Right cardiac atrium (tissue), 5 donors: ENCODE measurements around the gene SHC2. TPM values are rescaled to one million over a fixed set of nuclear protein-coding genes. Genes with fewer than 3 reads are reported as not detected.

Experiments
- ATAC-seq, 2 donors: fragments of 200-7000 bp; cut with Tn5 transposase; one replicate each; pipeline versions ENCODE4 v1.8.0 to v1.9.1; 2020; ENCODE audit warnings: moderate library complexity in 2 of 2, mild to moderate bottlenecking in 1 of 2
- DNase-seq, 3 donors: peaks; one replicate each; pipeline ENCODE4 v3.0.0-alpha.2; 2020
- H3K27ac ChIP-seq: one replicate; pipeline ENCODE4 v1.5.1; 2013; ENCODE audit warnings: mild to moderate bottlenecking, low read length, control low read depth, moderate library complexity
- H3K27me3 ChIP-seq: one replicate; pipeline ENCODE4 v1.6.1; 2013; ENCODE audit not compliant: control insufficient read depth, insufficient read depth
- H3K4me1 ChIP-seq: one replicate; pipeline ENCODE4 v1.6.1; 2013; ENCODE audit warnings: low read length; ENCODE audit not compliant: control insufficient read depth, insufficient read depth
- H3K4me3 ChIP-seq: one replicate; pipeline ENCODE4 v1.5.1; 2013; ENCODE audit warnings: low read length, control low read depth
- H3K9me3 ChIP-seq: one replicate; pipeline ENCODE4 v1.6.1; 2013; ENCODE audit warnings: low read length; ENCODE audit not compliant: control insufficient read depth
- WGBS: extraction: QIAGEN DNeasy Blood & Tissue Kit; methylation state at CpG from one replicate; pipeline ENCODE4 v1.1.7; 2013; 5-methylcytosine and 5-hydroxymethylcytosine counted together
- intact Hi-C, 4 donors: fragments of 100-400 bp; cut with DNase I; formaldehyde crosslinking; loops; one replicate each; pipeline versions ENCODE4 v1.11.0 to v1.14.0; 2022 to 2023
- polyA plus RNA-seq: library from polyadenylated mRNA; stranded (reverse); fragments of 200-250 nt; gene quantifications from one replicate; pipeline ENCODE4 v1.2.3, GENCODE V29; 2013
- total RNA-seq, 4 donors: library from RNA; stranded (reverse); fragmentation: NEBNext Ultra II Directional; extraction: Animal tissue kit (Norgen Biotek cat#: 25700); gene quantifications; one replicate each; pipeline ENCODE4 v1.2.1, GENCODE V29; 2021
- donor health status: healthy with polysubstance abuse.
- donor health status: DM: no; HTN: yes; CAD: no.
- donor health status: DM: no; HTN: no; CAD: no.
- donor health status: DM: no; HTN: yes; CAD: no; lungs with severe emphysema.
- donor health status: DM: yes; HTN: yes; CAD: no.

Gene SHC2
- total and polyA plus RNA-seq, 5 donors: 14.3 to 21.0 (median 17.7) TPM

GRCh38 chr19:480016-480855 lies 19.4 kb upstream of the SHC2 start:
- Histone ChIP-seq H3K27me3 (no peaks in the 10 kb centered on the region), H3K27ac (peak overlapping the region; percentile 63), H3K4me3 (peak overlapping the region; percentile 11), H3K9me3 (no peaks in the 10 kb centered on the region), H3K4me1 (no peaks in the 10 kb centered on the region)
- intact Hi-C loops: loop anchor here in 2 of 4 donors (5.0 to 10.0 kb wide), 2 partner anchors 85 to 88 kb away; no protein-coding TSS in a partner anchor
- DNase-seq: peak; percentile 90 to 96 (median 94)
- ATAC-seq: peak; percentile 91 to 92
- 21% methylated on average over 36 of the region's 36 CpGs for WGBS

- intact Hi-C loops: no loop called here
- H3K9me3 ChIP-seq: no peaks in the 10 kb centered on the region
- H3K4me1 ChIP-seq: no peaks in the 10 kb centered on the region
- H3K27ac ChIP-seq: no peak overlapping the region
- no peak for ATAC-seq
- DNase-seq: peak in 1 of 3 donors; percentile 9
- WGBS: 75% methylated on average over 14 of the region's 14 CpGs
- H3K27me3 ChIP-seq: no peaks in the 10 kb centered on the region
- H3K4me3 ChIP-seq: no peak overlapping the region
Observed at GRCh38 chr19:478976-479375, 18.1 kb upstream of the SHC2 start.

DNA sequence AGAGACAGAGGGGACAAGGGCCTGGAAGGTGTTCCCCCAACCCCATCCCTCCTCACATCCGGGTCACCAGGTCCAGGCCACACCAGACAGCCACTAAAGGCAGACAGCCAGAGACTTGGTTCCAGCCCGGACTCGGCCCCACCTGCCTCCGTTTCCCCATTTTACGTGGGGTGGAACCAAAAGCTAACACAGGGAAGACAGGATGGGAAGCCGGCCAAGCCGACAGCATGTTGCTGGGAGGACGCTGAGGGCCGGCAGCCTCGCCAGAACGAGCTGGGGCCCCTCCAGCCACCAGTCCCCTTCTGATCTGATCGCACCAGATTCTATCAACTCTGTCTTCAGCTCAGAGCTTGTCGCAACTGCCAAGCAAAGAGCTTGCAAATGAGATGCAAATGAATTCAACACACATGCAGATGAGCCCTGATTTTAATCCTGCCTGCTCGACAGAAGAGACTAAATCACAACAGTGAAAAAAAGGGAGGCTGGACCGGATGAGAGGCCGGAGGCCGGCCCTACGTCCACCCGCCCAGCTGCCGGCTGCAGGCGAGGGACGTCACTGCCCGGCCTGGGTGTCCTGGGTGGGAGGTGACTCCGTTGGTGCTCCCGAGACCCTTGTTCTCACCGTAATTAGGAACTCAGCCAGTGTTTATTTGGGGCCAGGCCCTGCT lies 17.5 kb upstream of the SHC2 start:
- 80% methylated on average over 26 of the region's 26 CpGs for WGBS
- Histone ChIP-seq H3K27me3 (no peaks in the 10 kb centered on the region), H3K9me3 (no peaks in the 10 kb centered on the region), H3K4me3 (no peak overlapping the region), H3K4me1 (no peaks in the 10 kb centered on the region), H3K27ac (no peak overlapping the region)
- DNase-seq (peak in 2 of 3 donors; percentile 43 to 52), ATAC-seq (no peak)
- intact Hi-C loops: no loop called here

DNA sequence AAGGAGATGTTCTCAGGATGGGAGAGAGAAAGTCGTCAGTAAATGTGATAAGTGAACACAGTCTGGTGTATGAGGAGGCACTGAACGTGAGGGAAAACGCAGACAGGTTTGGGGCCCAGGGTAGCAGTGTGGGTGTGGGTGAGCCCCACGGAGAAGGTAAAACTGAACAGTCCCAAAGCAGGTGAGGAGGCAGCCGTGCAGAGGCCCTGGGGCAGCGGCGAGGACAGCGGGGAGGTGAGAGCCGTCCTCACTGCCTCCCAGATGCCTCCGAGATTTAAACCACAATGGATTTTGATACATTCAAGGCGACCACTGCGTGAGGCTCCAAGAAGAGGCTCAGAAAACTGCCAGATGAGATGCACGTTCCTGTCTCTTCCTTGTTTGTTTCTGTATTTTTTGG lies 14.5 kb upstream of the SHC2 start:
- 86% methylated on average over 13 of the region's 13 CpGs for WGBS
- H3K27ac ChIP-seq: no peak overlapping the region
- no peaks in the 10 kb centered on the region for H3K4me1 ChIP-seq
- H3K9me3 ChIP-seq: no peaks in the 10 kb centered on the region
- no peaks in the 10 kb centered on the region for H3K27me3 ChIP-seq
- no peak overlapping the region for H3K4me3 ChIP-seq
- DNase-seq: peak in 1 of 3 donors; percentile 26
- intact Hi-C loops: no loop called here
- no peak for ATAC-seq

DNA sequence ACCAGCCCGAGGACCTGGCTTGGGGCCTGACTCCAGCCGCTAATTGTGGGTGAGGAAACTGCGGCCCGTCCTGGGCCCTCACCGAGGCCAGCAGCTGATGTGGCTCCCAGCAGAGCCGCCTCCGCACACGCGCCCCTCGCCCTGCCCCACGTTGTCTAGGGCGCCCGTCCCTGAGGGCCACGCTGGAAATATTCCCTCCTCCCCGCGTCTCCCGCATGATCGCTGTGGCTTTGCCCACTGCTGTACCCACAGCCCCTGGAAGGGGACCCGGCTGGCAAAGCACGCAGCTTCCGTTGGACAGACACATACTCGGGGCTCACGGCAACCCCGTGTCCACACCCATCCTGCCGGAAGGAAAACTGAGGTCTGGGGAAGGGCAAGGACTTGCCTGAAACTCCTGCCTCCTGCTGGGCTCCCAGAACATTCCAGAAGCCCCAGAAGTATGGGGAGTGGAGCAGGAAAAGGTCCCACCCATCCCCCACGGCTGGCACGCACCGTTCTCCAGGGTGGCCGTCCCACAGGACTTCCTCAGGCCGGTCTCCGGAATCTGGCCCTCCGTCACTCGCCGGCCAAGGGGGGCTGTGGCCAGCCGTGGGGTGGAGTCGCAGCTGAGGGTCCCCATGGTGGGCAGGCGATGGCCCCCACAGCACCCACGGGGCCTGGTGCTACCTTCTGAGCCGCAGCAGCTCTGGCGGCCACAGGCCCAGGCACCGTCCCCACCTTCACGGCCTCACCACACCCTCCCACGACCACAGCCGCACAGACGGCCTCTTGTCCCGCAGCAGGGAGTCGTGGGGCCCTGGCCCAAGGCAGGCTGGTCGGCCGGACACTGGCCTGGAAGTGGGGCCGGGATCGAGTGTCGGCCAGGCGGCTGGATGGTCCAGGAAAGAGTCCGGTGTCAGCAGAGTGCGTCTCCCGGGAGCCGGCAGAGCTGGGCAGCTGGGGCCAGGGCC lies 13.6 kb upstream of the SHC2 start:
- Histone ChIP-seq H3K27me3 (no peaks in the 10 kb centered on the region), H3K9me3 (no peaks in the 10 kb centered on the region), H3K4me3 (no peak overlapping the region), H3K27ac (no peak overlapping the region), H3K4me1 (no peaks in the 10 kb centered on the region)
- intact Hi-C loops: no loop called here
- 59% methylated on average over 57 of the region's 57 CpGs for WGBS
- ATAC-seq (peak; percentile 44 to 58), DNase-seq (peak in 2 of 3 donors; percentile 37 to 56)

- Histone ChIP-seq H3K27ac (no peak overlapping the region), H3K27me3 (no peaks in the 10 kb centered on the region), H3K9me3 (no peaks in the 10 kb centered on the region), H3K4me3 (no peak overlapping the region), H3K4me1 (no peaks in the 10 kb centered on the region)
- 74% methylated on average over 23 of the region's 23 CpGs for WGBS
- intact Hi-C loops: no loop called here
- ATAC-seq (no peak), DNase-seq (peak in 2 of 3 donors; percentile 24 to 31)
Observed at GRCh38 chr19:472005-472858, 11.4 kb upstream of the SHC2 start.

GRCh38 chr19:470701-471100 lies 9.9 kb upstream of the SHC2 start:
- no peak overlapping the region for H3K4me3 ChIP-seq
- H3K27ac ChIP-seq: no peak overlapping the region
- intact Hi-C loops: no loop called here
- DNase-seq (peak in 1 of 3 donors; percentile 42), ATAC-seq (no peak)
- H3K9me3 ChIP-seq: no peaks in the 10 kb centered on the region
- no peaks in the 10 kb centered on the region for H3K27me3 ChIP-seq
- 73% methylated on average over 20 of the region's 20 CpGs for WGBS
- no peaks in the 10 kb centered on the region for H3K4me1 ChIP-seq

DNA sequence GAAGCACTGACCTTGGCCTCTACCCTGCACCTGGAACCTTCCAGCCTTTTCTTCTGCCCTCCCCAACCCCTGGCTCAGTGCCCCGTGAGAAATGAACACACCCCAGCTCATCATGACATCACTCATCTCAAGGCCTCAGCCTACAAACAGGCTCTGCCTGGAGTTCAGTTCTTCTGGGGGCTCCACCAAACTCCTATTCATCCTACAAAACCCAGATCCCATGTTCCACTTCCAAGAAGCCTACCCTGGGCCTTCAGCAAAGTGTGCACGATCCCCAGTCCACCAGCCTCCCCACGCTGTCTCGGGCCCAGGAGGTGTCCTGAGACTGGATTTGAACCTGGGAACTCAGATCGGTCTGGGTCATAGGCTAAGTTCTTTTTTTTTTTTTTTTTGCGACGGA lies 9.0 kb upstream of the SHC2 start:
- Histone ChIP-seq H3K4me1 (no peaks in the 10 kb centered on the region), H3K9me3 (no peaks in the 10 kb centered on the region), H3K4me3 (no peak overlapping the region), H3K27ac (no peak overlapping the region), H3K27me3 (no peaks in the 10 kb centered on the region)
- no peak for ATAC-seq
- WGBS: 79% methylated on average over 7 of the region's 7 CpGs
- intact Hi-C loops: no loop called here
- DNase-seq: peak in 1 of 3 donors; percentile 12

- Histone ChIP-seq H3K4me1 (no peaks in the 10 kb centered on the region), H3K9me3 (no peaks in the 10 kb centered on the region), H3K27me3 (no peaks in the 10 kb centered on the region), H3K4me3 (no peak overlapping the region), H3K27ac (no peak overlapping the region)
- ATAC-seq (no peak), DNase-seq (peak in 1 of 3 donors; percentile 18)
- WGBS: 76% methylated on average over 27 of the region's 27 CpGs
- intact Hi-C loops: no loop called here
Observed at GRCh38 chr19:468587-469256, 7.9 kb upstream of the SHC2 start.
